WTC11 (cell line): Measurements from ENCODE around the gene RNF212.

Experiments
- CTCF ChIP-seq: fragments of 200-600 bp; IDR thresholded peaks from 2 replicates; pipeline ENCODE4 v1.8.0; 2022; ENCODE audit warnings: antibody characterized with exemption
- ESRRA ChIP-seq: sonication (generic); formaldehyde crosslinking; IDR thresholded peaks from 2 replicates; pipeline ENCODE4 v1.8.1; 2022; ENCODE audit warnings: mild to moderate bottlenecking, missing genetic modification reagents, borderline replicate concordance
- NFATC4 ChIP-seq: fragments of 250-450 bp; sonication (Bioruptor Pico); IDR thresholded peaks from 2 replicates; pipeline ENCODE4 v1.9.0; 2021; ENCODE audit warnings: mild to moderate bottlenecking
- NR2C2 ChIP-seq: sonication (generic); formaldehyde crosslinking; IDR thresholded peaks from 2 replicates; pipeline ENCODE4 v1.8.0; 2022; ENCODE audit warnings: mild to moderate bottlenecking, missing genetic modification reagents
- NR3C1 ChIP-seq: sonication (generic); formaldehyde crosslinking; conservative IDR thresholded peaks from 2 replicates; pipeline ENCODE4 v1.8.1; 2023; ENCODE audit warnings: low read depth, mild to moderate bottlenecking, missing genetic modification reagents
- SP1 ChIP-seq: sonication (generic); formaldehyde crosslinking; conservative IDR thresholded peaks from 2 replicates; pipeline ENCODE4 v1.8.1; 2022; ENCODE audit warnings: missing genetic modification reagents
- TF ChIP-seq, protein P1 (sequence below): sonication (generic); formaldehyde crosslinking; conservative IDR thresholded peaks from 2 replicates; pipeline ENCODE4 v1.8.1; 2022; ENCODE audit warnings: mild to moderate bottlenecking, missing genetic modification reagents

- no peak for TF ChIP-seq NFATC4
- TF ChIP-seq SP1 (CRISPR knock-in tag): no peak
- no peak for TF ChIP-seq NR2C2 (CRISPR knock-in tag)
- TF ChIP-seq CTCF: no peak
- no peak for TF ChIP-seq NR3C1 (CRISPR knock-in tag)
- TF ChIP-seq, protein P1, sequence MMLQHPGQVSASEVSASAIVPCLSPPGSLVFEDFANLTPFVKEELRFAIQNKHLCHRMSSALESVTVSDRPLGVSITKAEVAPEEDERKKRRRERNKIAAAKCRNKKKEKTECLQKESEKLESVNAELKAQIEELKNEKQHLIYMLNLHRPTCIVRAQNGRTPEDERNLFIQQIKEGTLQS (CRISPR knock-in tag): no peak
- no peak for TF ChIP-seq ESRRA (CRISPR knock-in tag)
These were observed 37.5 kb upstream of the RNF212 start for GRCh38 chr4:1150875-1151274.
